Activated effector memory CD4-positive, alpha-beta T cell treated with Interleukin-2 at 50 U/mL for 16 hours (primary cell): ENCODE results near the gene STT3A.

Source experiments
- DNase-seq: peaks from one replicate; pipeline ENCODE4 v3.0.0-alpha.2; 2020

Gene STT3A

GRCh38 chr11:125670172-125670571 lies 77.5 kb downstream of the STT3A start:
- DNase-seq = no peak

GRCh38 chr11:125671561-125671960 lies 78.9 kb downstream of the STT3A start:
- no peak for DNase-seq
